K562 (cell line): Measurements from ENCODE around the gene SLC5A12. TPM values are rescaled to one million over a fixed set of nuclear protein-coding genes. Genes with fewer than 3 reads are reported as not detected.

Source experiments
- ATAC-seq: fragments of 200-7000 bp; cut with Tn5 transposase; 3 replicates; pipeline ENCODE4 v1.9.1; 2020; ENCODE audit warnings: moderate library complexity
- Bru-seq: library from RNA; stranded (reverse); fragments of 400-500 nt; gene quantifications from one replicate; lab custom pipeline; 2021; lab: Mats Ljungman, UMichigan
- BruChase-seq, 2 experiments: library from RNA; stranded (reverse); fragments of 400-500 nt; gene quantifications; one replicate each; lab custom pipeline; 2021; lab: Mats Ljungman, UMichigan
- BruUV-seq: library from RNA; stranded (reverse); fragments of 400-500 nt; replicated peaks from 2 replicates; lab custom pipeline; 2021; lab: Mats Ljungman, UMichigan
- CTCF ChIA-PET: fragments of 300-600 bp; formaldehyde crosslinking; extraction: SDS; loops from one replicate; lab custom pipeline; 2021; ENCODE audit warnings: low intra/inter-chr PET ratio; lab: Yijun Ruan, JAX
- POLR2A ChIA-PET: fragments of 300-600, 350-650 bp; sonication (Branson Sonifier 250); formaldehyde crosslinking; extraction: SDS; loops from one replicate; lab custom pipeline; 2021; ENCODE audit warnings: antibody characterized with exemption, inconsistent platforms; lab: Yijun Ruan, JAX
- DNase-seq, 4 experiments: peaks; one replicate each; pipeline versions ENCODE4 v3.0.0 to v3.0.0-alpha.2; 2011 to 2018; ENCODE audit warnings: low spot score in 3 of 4, mixed read lengths in 3 of 4; ENCODE audit errors: extremely low read depth in 1 of 4
- FAIRE-seq: peaks from 2 replicates; lab custom pipeline; 2011; peaks lifted over from hg19 to GRCh38; lab: Jason Lieb, UNC
- H2AFZ ChIP-seq: 2 replicates; pipeline ENCODE4 v1.6.0; 2011; ENCODE audit warnings: low read depth, low read length, control low read depth, inconsistent platforms
- H3K27ac ChIP-seq: fragments of 200-600 bp; 3 replicates; pipeline ENCODE4 v1.8.0; 2011; ENCODE audit warnings: low read depth, mild to moderate bottlenecking, control low read depth, inconsistent platforms, low read length, moderate library complexity, mixed read lengths; ENCODE audit errors: extremely low read depth
- H3K27me3 ChIP-seq, 2 experiments: fragments of 300-600 bp in 1 of 2; 2 replicates in 1 of 2; 3 replicates in 1 of 2; pipeline versions ENCODE4 v1.6.0 to v1.8.0; 2011; ENCODE audit warnings: inconsistent platforms in 2 of 2, low read length in 2 of 2, mild to moderate bottlenecking in 1 of 2, mixed read lengths in 1 of 2, moderate library complexity in 1 of 2; ENCODE audit not compliant: control insufficient read depth in 2 of 2, insufficient read depth in 2 of 2
- H3K36me3 ChIP-seq: fragments of 300-600 bp; 3 replicates; pipeline ENCODE4 v1.8.0; 2011; ENCODE audit warnings: mild to moderate bottlenecking, low read length, inconsistent platforms; ENCODE audit not compliant: control insufficient read depth, insufficient read depth
- H3K4me1 ChIP-seq, 2 experiments: fragments of 200-600 bp in 1 of 2; replicated peaks in 1 of 2; 2 replicates in 1 of 2; 3 replicates in 1 of 2; pipeline versions ENCODE4 v1.5.1 to v1.8.0; 2011; ENCODE audit warnings: inconsistent platforms in 2 of 2, low read length in 2 of 2, mild to moderate bottlenecking in 1 of 2, mixed read lengths in 1 of 2, moderate library complexity in 1 of 2; ENCODE audit not compliant: control insufficient read depth in 2 of 2, insufficient read depth in 2 of 2
- H3K4me2 ChIP-seq: 2 replicates; pipeline ENCODE4 v1.6.1; 2011; ENCODE audit warnings: low read length, control low read depth, inconsistent platforms, mixed read lengths; ENCODE audit not compliant: insufficient read depth
- H3K4me3 ChIP-seq: fragments of 200-600 bp; sonication (generic), shearing (Covaris generic); 2 replicates; pipeline ENCODE4 v1.5.1; 2016; ENCODE audit warnings: control low read depth, inconsistent platforms
- H3K79me2 ChIP-seq: fragments of 200-600 bp; 3 replicates; pipeline ENCODE4 v1.8.0; 2011; ENCODE audit warnings: low read length, inconsistent platforms; ENCODE audit not compliant: control insufficient read depth, insufficient read depth
- H3K9ac ChIP-seq, 2 experiments: 2 replicates each; pipeline versions ENCODE4 v1.6.0 to v1.6.1; 2011; ENCODE audit warnings: low read depth in 2 of 2, low read length in 2 of 2, control low read depth in 1 of 2, inconsistent platforms in 1 of 2, mild to moderate bottlenecking in 1 of 2, mixed read lengths in 1 of 2; ENCODE audit not compliant: insufficient read depth in 1 of 2
- H3K9me1 ChIP-seq: one replicate; pipeline ENCODE4 v1.6.0; 2011; ENCODE audit warnings: inconsistent platforms, mild to moderate bottlenecking, low read length, moderate library complexity; ENCODE audit not compliant: control insufficient read depth, insufficient read depth
- H3K9me3 ChIP-seq: replicated peaks from 2 replicates; pipeline ENCODE4 v1.5.1; 2011; ENCODE audit warnings: low read depth, low read length, inconsistent platforms; ENCODE audit not compliant: control insufficient read depth, insufficient read depth
- H4K20me1 ChIP-seq: replicated peaks from 2 replicates; pipeline ENCODE4 v1.6.1; 2011; ENCODE audit warnings: low read length, inconsistent platforms, mixed read lengths; ENCODE audit not compliant: control insufficient read depth, insufficient read depth
- ARID4B ChIP-seq: sonication (generic); formaldehyde crosslinking; IDR thresholded peaks from 2 replicates; pipeline ENCODE4 v1.8.0; 2022; ENCODE audit warnings: mild to moderate bottlenecking, missing genetic modification reagents
- CCNT2 ChIP-seq: IDR thresholded peaks from 2 replicates; pipeline ENCODE4 v1.6.1; 2011; ENCODE audit warnings: borderline replicate concordance, low read depth, mild to moderate bottlenecking, moderate library complexity, mixed read lengths, low read length; ENCODE audit not compliant: insufficient read length; ENCODE audit errors: extremely low read depth
- FOXA3 ChIP-seq, 2 experiments: fragments of 450-650 bp in 1 of 2; sonication (generic) in 1 of 2; formaldehyde crosslinking; IDR thresholded peaks in 1 of 2; conservative IDR thresholded peaks in 1 of 2; 2 replicates each; pipeline versions ENCODE4 v1.4.0 to v1.8.0; 2020 to 2022; ENCODE audit warnings: mild to moderate bottlenecking in 2 of 2, missing genetic modification reagents in 1 of 2
- FOXJ3 ChIP-seq: sonication (generic); formaldehyde crosslinking; IDR thresholded peaks from 2 replicates; pipeline ENCODE4 v1.4.0; 2020; ENCODE audit warnings: mild to moderate bottlenecking, missing genetic modification reagents
- ID3 ChIP-seq, 2 experiments: fragments of 250-450 bp in 1 of 2; fragments of 450-650 bp in 1 of 2; sonication (Bioruptor Pico) in 1 of 2; IDR thresholded peaks; 2 replicates each; pipeline versions ENCODE4 v1.6.1 to v1.8.0; 2016 to 2021; ENCODE audit warnings: mild to moderate bottlenecking in 2 of 2, moderate library complexity in 2 of 2, missing compliant biosample characterization in 1 of 2, missing genetic modification characterization in 1 of 2
- MAFF ChIP-seq: IDR thresholded peaks from 2 replicates; pipeline ENCODE4 v1.6.1; 2012; ENCODE audit warnings: low read length, improper control_type of control experiment
- U2AF1 ChIP-seq: fragments of 200-400 bp; formaldehyde crosslinking; optimal IDR thresholded peaks from 2 replicates; pipeline ENCODE3; 2017; ENCODE audit warnings: mild to moderate bottlenecking, low read depth, low read length, moderate library complexity
- ZNF280A ChIP-seq: fragments of 450-650 bp; IDR thresholded peaks from 2 replicates; pipeline ENCODE4 v1.6.1; 2018; ENCODE audit warnings: mild to moderate bottlenecking, low read depth; ENCODE audit not compliant: partially characterized antibody
- ZNF316 ChIP-seq: fragments of 450-650 bp; IDR thresholded peaks from 2 replicates; pipeline ENCODE4 v1.6.1; 2016
- ZNF431 ChIP-seq: sonication (generic); formaldehyde crosslinking; IDR thresholded peaks from 2 replicates; pipeline ENCODE4 v1.8.0; 2022; ENCODE audit warnings: mild to moderate bottlenecking, missing genetic modification reagents
- whole genome bisulfite sequencing: fragments of 100-300 bp; shearing (Covaris generic); methylation state at CpG from one replicate; pipeline ENCODE4 v1.1.6; 2016; ENCODE audit warnings: low coverage, mixed read lengths; ENCODE audit not compliant: insufficient coverage; ENCODE audit errors: missing lambda C conversion rate; 5-methylcytosine and 5-hydroxymethylcytosine counted together
- in situ Hi-C: fragments of 300-500 bp; cut with MboI; formaldehyde crosslinking; loops from 4 replicates; pipeline ENCODE4 v1.15.0; 2018; ENCODE audit warnings: inconsistent platforms, mixed read lengths
- intact Hi-C: fragments of 100-400 bp; cut with micrococcal nuclease; formaldehyde crosslinking; loops from 2 replicates; pipeline ENCODE4 v1.14.2; 2022
- long read RNA-seq, 3 experiments: library from polyadenylated mRNA in 2 of 3; library from RNA in 1 of 3; unstranded in 2 of 3; stranded (forward) in 1 of 3; transcript quantifications; one replicate each; pipeline ENCODE4 v2.0.0, GENCODE V29; 2019 to 2022
- polyA minus RNA-seq, 3 experiments: library from RNA; depleted of rRNA, polyadenylated mRNA; stranded (reverse); fragments of >200 nt; gene quantifications; 2 replicates each; pipeline ENCODE4 v1.2.3, GENCODE V29; 2011
- polyA plus RNA-seq, 8 experiments: library from polyadenylated mRNA; depleted of rRNA in 4 of 8; stranded (reverse) in 5 of 8; unstranded in 3 of 8; fragments of >200 nt; fragmentation: Nextera tagmentation in 2 of 8; fragmentation: Illumina TruSeq in 1 of 8; extraction: Ambion mirVana in 2 of 8; extraction: Trizol in 1 of 8; gene quantifications; 2 replicates each; pipeline versions ENCODE4 v1.2.1 to v1.2.3, GENCODE V29; 2011 to 2014; ENCODE audit warnings: inconsistent platforms in 1 of 8, missing spikeins in 1 of 8
- total RNA-seq, 7 experiments: library from RNA; depleted of rRNA in 6 of 7; stranded (reverse); fragments of >200 nt in 6 of 7; fragmentation: Illumina TruSeq in 2 of 7; extraction: Trizol in 2 of 7; gene quantifications; 2 replicates each; pipeline versions ENCODE4 v1.2.1 to v1.2.3, GENCODE V29; 2011 to 2021; ENCODE audit warnings: low replicate concordance in 1 of 7

The SLC5A12 gene
- total RNA-seq (2011; cell fraction: chromatin; rRNA removed; ENCODE audit: low replicate concordance) = not detected in 2 replicates
- not detected in 2 replicates for total RNA-seq (2011; cell fraction: nucleolus; rRNA removed)
- total RNA-seq (2011; cell fraction: nucleoplasm; rRNA removed) = 0.31 TPM in 1 of 2 replicates, not detected in the other
- not detected in 2 replicates for total RNA-seq (2014; rRNA removed)
- not detected in 2 replicates for total RNA-seq (2014; rRNA removed; fragmentation: Illumina TruSeq; extraction: Trizol)
- 0.04 TPM in 2 replicates for total RNA-seq (2015; rRNA removed; fragmentation: Illumina TruSeq; extraction: Trizol)
- 0.16 TPM in 1 of 2 replicates, not detected in the other for total RNA-seq (2021)
- polyA plus RNA-seq (2011; rRNA removed) = 0.03 and 0.08 TPM in 2 replicates
- 0.01 TPM in 1 of 2 replicates, not detected in the other for polyA plus RNA-seq (2011; cell fraction: cytosol; rRNA removed)
- polyA plus RNA-seq (2011; cell fraction: nucleus; rRNA removed) = 0.04 and 0.17 TPM in 2 replicates
- 0.12 and 0.21 TPM in 2 replicates for polyA plus RNA-seq (2012)
- polyA plus RNA-seq (2014; fragmentation: Illumina TruSeq; extraction: Trizol) = 0.07 TPM in 1 of 2 replicates, not detected in the other
- under 1 TPM in 1 of 2 experiments, not detected in 1; 0.03 TPM for polyA plus RNA-seq (2014; fragmentation: Nextera tagmentation; extraction: Ambion mirVana)
- polyA plus RNA-seq (2014; rRNA removed) = not detected in 2 replicates
- polyA minus RNA-seq (2011; rRNA and poly(A)+ RNA removed) = 0.15 TPM in 1 of 2 replicates, not detected in the other
- polyA minus RNA-seq (2011; cell fraction: cytosol; rRNA and poly(A)+ RNA removed) = not detected in 2 replicates
- not detected in 2 replicates for polyA minus RNA-seq (2011; cell fraction: nucleus; rRNA and poly(A)+ RNA removed)
- Bru-seq, nascent RNA = percentile 13 among the genes with signal in this experiment
- BruChase-seq, experiment 1, labeled RNA remaining after a 2-hour chase = percentile 14 among the genes with signal in this experiment
- percentile 14 among the genes with signal in this experiment for BruChase-seq, experiment 2, labeled RNA remaining after a 6-hour chase
- long read RNA-seq, experiment 1 = 0 reads
- long read RNA-seq, experiment 2, partial matches to known transcripts = 1 of 1 reads
- long read RNA-seq, experiment 2, other reads (novel, unspliced or antisense) = 0 of 1 reads
- long read RNA-seq, experiment 3 = 0 reads

- no TSS peak for BruUV-seq
- 0% methylated on average over 3 of the region's 3 CpGs for WGBS
- in situ Hi-C loops = no loop called here
- Histone ChIP-seq H3K9me3 (no peaks in the 10 kb centered on the region), H3K9ac (no peak within 1 kb of the TSS), H2AFZ (no peak within 1 kb of the TSS), H3K4me1 (no peaks in the 10 kb centered on the region), H3K4me2 (no peak within 1 kb of the TSS), H3K36me3 (no peaks in the 10 kb centered on the region), H3K27me3 (no peaks in the 10 kb centered on the region), H3K79me2 (no peaks in the 10 kb centered on the region), H4K20me1 (no peaks in the 10 kb centered on the region), H3K27ac (no peak within 1 kb of the TSS), H3K4me3 (no peak within 1 kb of the TSS), H3K9me1 (no peaks in the 10 kb centered on the region)
- intact Hi-C loops = no loop called here
- ChIA-PET CTCF (no interaction called here), POLR2A (no interaction called here)
- FAIRE-seq (no peak), DNase-seq (no peak), ATAC-seq (no peak)
- no peak for TF ChIP-seq U2AF1
- no peak for TF ChIP-seq ARID4B (CRISPR knock-in tag)
- TF ChIP-seq FOXA3 (CRISPR knock-in tag; conservative IDR thresholded peaks at IDR 0.05 in 1 of 2, IDR thresholded peaks at IDR 0.05 in 1 of 2) = no peak
- TF ChIP-seq MAFF = 0 out of 2 replicates have a peak, but pooled peaks have one; percentile 24
- no peak for TF ChIP-seq CCNT2
- TF ChIP-seq ZNF431 (CRISPR knock-in tag) = no peak
- TF ChIP-seq ID3 (CRISPR knock-in tag; IDR thresholded peaks at IDR 0.05) = no peak
- no peak for TF ChIP-seq ID3 (tag; IDR thresholded peaks at IDR 0.05)
- no peak for TF ChIP-seq FOXJ3
- TF ChIP-seq ZNF280A = no peak
- peak; percentile 48; the same call in 1 of the 2 replicates for TF ChIP-seq ZNF316
Measured at GRCh38 chr11:26721948-26722475, at the start of gene SLC5A12. SLC5A12 (minus strand) TSS chr11:26722060; CDS start chr11:26721714, 346 bp downstream.
